GM19035 (cell line): ENCODE data around the gene ANXA7.
"Not testable (repeated sequence)": the region's sequence is repeated elsewhere in the genome, so short reads cannot be mapped to it uniquely, and the experiment has no call there.

Experiments
- ATAC-seq: cut with Tn5 transposase; IDR thresholded peaks from one replicate; pipeline ENCODE4 v1.9.1; 2021; ENCODE audit not compliant: unreplicated experiment

The ANXA7 gene

GRCh38 chr10:73408978-73409521 is 4.8 kb downstream of the ANXA7 start:
- no peak for ATAC-seq

GRCh38 chr10:73408061-73408460 is 5.8 kb downstream of the ANXA7 start:
- no peak for ATAC-seq

GRCh38 chr10:73407495-73407894 is 6.4 kb downstream of the ANXA7 start:
- no peak for ATAC-seq

- ATAC-seq, result no peak
Measured at GRCh38 chr10:73406846-73407245, 7.0 kb downstream of the ANXA7 start.

- no peak for ATAC-seq
Measured at GRCh38 chr10:73405556-73405955, 8.3 kb downstream of the ANXA7 start.

- ATAC-seq, result no peak
Measured at GRCh38 chr10:73404690-73405089, 9.2 kb downstream of the ANXA7 start.

GRCh38 chr10:73401636-73402035 is 12.2 kb downstream of the ANXA7 start:
- no peak for ATAC-seq

GRCh38 chr10:73399063-73399462 is 14.8 kb downstream of the ANXA7 start:
- no peak for ATAC-seq

GRCh38 chr10:73398024-73398423 is 15.8 kb downstream of the ANXA7 start:
- no peak for ATAC-seq

- not testable (repeated sequence) for ATAC-seq
Measured at GRCh38 chr10:73394325-73394724, 19.5 kb downstream of the ANXA7 start.

GRCh38 chr10:73388228-73388627 is 25.6 kb downstream of the ANXA7 start:
- no peak for ATAC-seq

- ATAC-seq, result no peak
Measured at GRCh38 chr10:73386583-73386982, 27.3 kb downstream of the ANXA7 start.

- no peak for ATAC-seq
Measured at GRCh38 chr10:73379064-73379748, 34.7 kb downstream of the ANXA7 start.

GRCh38 chr10:73376679-73377078 is 37.2 kb downstream of the ANXA7 start:
- no peak for ATAC-seq

- no peak for ATAC-seq
Measured at GRCh38 chr10:73368238-73368637, 45.6 kb downstream of the ANXA7 start.

- ATAC-seq, result peak; percentile 72
Measured at GRCh38 chr10:73366381-73367298, 47.2 kb downstream of the ANXA7 start.

- no peak for ATAC-seq
Measured at GRCh38 chr10:73364964-73365363, 48.9 kb downstream of the ANXA7 start.

GRCh38 chr10:73359492-73359891 is 54.4 kb downstream of the ANXA7 start:
- ATAC-seq, result no peak

- peak; percentile 93 for ATAC-seq
Measured at GRCh38 chr10:73358331-73359279, 55.3 kb downstream of the ANXA7 start, which contains the start of gene CFAP70. CFAP70 (minus strand) TSS chr10:73358864; CDS start chr10:73354796, 4,068 bp downstream.

- no peak for ATAC-seq
Measured at GRCh38 chr10:73357821-73358220, 56.0 kb downstream of the ANXA7 start.

GRCh38 chr10:73357166-73357565 is 56.7 kb downstream of the ANXA7 start:
- ATAC-seq, result no peak
